Ovary (tissue), 3 donors: ENCODE results near the gene VSTM5.
A peak's percentile ranks its signal among the peaks of the same experiment; 100 is the strongest.

Experiments
- EP300 ChIP-seq: sonication (generic); formaldehyde crosslinking; IDR thresholded peaks from one replicate; pipeline ENCODE4 v1.6.1; 2017; ENCODE audit warnings: antibody characterized with exemption
- POLR2A ChIP-seq: fragments of 450-650 bp; IDR thresholded peaks from one replicate; pipeline ENCODE4 v1.6.1; 2017; ENCODE audit warnings: antibody characterized with exemption, mild to moderate bottlenecking, moderate library complexity
- TF ChIP-seq, protein P1 (sequence below), 3 donors: fragments of 450-650 bp in 2 of 3; fragments of 200-600 bp in 1 of 3; IDR thresholded peaks; one replicate each; pipeline versions ENCODE4 v1.5.1 to v1.8.0; 2016 to 2022; ENCODE audit warnings: antibody characterized with exemption in 3 of 3, mild to moderate bottlenecking in 1 of 3
- donor health status: DM: no; HTN: no; CAD: no.

DNA sequence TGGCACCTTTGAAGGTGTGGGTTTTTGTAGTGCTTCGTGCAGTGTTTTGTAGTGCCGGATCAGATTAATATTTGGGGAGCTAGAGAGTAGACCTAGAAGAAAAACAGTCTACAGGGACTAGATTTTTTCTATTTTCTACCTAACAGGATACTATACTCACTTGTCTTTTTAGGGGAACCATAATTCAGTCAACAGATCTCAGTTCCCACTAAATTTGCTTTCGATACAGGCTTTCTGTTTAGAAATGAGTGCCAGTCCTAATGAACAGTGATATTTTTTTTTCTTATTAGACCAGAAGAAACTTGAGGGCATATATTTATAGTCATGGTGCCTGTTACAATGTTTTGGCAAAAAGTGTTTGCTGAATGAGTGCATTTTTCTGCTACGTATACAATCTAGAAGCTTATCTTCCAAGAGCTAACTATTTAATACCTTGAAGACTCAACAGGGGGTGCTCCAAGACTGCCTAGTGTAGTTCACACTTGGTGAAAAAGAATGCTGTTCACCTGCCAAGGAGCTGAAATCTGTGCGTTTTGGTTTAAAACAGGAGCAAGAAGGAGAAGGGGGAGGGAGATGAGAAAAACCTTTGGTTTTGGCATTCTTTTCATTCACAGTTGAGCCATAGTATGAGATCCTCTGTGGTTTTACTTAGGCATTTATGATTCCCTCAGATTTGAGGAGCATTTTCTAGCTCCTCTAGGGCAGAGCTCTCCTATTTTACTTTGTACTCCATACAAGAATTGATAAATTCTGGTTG is 44.9 kb upstream of the VSTM5 start:
- TF ChIP-seq, protein P1, sequence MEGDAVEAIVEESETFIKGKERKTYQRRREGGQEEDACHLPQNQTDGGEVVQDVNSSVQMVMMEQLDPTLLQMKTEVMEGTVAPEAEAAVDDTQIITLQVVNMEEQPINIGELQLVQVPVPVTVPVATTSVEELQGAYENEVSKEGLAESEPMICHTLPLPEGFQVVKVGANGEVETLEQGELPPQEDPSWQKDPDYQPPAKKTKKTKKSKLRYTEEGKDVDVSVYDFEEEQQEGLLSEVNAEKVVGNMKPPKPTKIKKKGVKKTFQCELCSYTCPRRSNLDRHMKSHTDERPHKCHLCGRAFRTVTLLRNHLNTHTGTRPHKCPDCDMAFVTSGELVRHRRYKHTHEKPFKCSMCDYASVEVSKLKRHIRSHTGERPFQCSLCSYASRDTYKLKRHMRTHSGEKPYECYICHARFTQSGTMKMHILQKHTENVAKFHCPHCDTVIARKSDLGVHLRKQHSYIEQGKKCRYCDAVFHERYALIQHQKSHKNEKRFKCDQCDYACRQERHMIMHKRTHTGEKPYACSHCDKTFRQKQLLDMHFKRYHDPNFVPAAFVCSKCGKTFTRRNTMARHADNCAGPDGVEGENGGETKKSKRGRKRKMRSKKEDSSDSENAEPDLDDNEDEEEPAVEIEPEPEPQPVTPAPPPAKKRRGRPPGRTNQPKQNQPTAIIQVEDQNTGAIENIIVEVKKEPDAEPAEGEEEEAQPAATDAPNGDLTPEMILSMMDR (IDR thresholded peaks at IDR 0.05), result peak; percentile 50 to 74 (median 51)
- TF ChIP-seq POLR2A (no peak), EP300 (no peak)
